ENCODE results near the gene PRDM11.

Gene PRDM11

DNA sequence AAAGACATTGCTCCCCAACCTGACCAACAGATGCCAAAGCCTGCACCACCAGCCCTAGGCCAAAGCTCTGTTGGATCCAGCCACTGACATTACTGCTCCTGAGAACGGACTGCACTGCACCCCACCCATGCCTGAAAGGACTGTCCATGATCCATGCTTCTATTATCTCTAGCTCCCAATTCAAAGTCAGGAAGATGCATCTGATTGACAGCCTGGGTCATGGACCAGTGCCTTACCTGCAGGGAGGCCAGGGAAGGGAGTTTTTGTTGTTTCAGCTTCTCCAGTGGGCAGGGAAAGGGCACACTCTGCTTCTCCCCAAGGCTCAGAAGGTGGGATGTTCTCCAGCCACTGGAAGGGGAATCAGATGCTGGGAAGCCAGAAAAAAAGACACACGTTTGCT is 4.8 kb upstream of the PRDM11 start:
- no peak for DNase-seq (ENCODE audit: low read depth in 2 of 2)

GRCh38 chr11:45142241-45143055 is 4.0 kb upstream of the PRDM11 start:
- no peak for DNase-seq (ENCODE audit: low read depth in 2 of 2)

DNA sequence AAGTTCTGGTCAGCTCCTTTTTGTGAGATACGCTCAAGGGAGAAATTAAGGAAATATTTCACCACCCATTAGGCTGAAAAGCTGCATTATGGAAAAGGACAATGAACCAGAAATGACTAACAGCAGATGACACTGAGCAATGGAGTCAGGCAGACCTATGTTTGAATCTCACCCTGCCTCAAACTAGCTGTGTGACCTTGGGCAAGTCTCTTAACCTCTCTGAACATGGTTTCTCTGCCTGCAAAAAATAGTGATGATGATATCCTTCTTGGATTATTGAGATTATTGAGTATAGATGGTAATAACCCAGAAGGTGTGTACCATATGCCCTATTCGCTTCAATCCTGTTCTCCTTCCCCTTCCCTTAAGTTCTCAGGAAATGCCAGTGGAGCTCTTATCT is 2.9 kb upstream of the PRDM11 start:
- DNase-seq (ENCODE audit: low read depth in 2 of 2) = no peak

GRCh38 chr11:45144126-45145082 is 2.0 kb upstream of the PRDM11 start:
- DNase-seq (ENCODE audit: low read depth in 2 of 2) = no peak

DNA sequence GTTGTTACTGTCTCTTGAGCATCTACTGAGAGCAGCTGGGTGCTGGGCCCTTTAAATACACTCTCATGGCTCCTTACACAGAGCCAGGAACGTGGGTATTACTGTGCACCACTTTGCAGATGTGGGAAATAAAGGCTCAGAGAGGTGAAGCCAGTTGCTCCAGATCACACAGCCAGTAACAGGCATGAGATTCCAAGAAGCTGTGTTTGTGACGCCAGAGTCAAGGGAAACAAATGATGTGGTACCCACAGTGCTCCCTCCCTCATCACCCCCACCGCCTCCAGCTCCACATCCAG is 1.4 kb upstream of the PRDM11 start:
- DNase-seq (ENCODE audit: low read depth in 2 of 2) = no peak

DNA sequence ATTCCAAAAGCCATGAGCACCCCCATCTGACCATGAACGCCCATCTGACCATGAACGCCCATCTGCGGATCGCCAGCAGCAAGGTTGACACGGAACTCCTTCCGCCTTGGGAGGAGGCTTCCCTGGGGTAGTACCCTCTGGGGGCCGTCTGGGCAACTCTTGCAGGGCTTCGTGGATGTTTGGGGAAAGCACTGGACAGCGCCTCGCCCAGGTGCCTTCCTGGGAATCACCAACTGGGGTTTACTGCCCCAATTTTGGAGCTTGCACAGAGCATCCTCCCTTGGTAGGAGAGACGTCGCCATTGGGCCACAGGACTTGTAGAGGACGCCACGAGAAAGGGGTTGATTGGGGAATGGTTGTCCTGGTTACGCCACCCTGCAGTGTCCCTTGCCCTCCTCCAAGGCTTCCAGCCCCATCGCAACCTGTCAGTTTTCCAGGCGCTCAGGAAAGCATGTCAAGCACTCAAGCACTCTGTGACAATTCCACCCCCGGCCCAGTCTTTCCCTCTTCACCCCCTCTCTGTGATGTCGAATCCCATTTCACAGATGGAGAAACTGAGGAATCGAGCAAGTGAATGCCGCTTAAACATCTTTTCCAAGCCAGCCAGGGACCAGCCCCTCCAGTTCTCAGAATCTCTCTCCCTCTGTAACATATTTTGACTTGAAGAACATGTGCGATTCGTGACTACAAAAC is 914 bp upstream of the PRDM11 start:
- DNase-seq (ENCODE audit: low read depth in 2 of 2) = no peak

- DNase-seq (ENCODE audit: low read depth in 2 of 2) = peak; percentile 81 to 88
Observed at GRCh38 chr11:45147017-45147728, 734 bp downstream of the PRDM11 start.

- no peak for DNase-seq (ENCODE audit: low read depth in 2 of 2)
Observed at GRCh38 chr11:45147891-45148675, 1.6 kb downstream of the PRDM11 start.

- no peak for DNase-seq (ENCODE audit: low read depth in 2 of 2)
Observed at GRCh38 chr11:45149483-45150056, 3.1 kb downstream of the PRDM11 start.

- no peak for DNase-seq (ENCODE audit: low read depth in 2 of 2)
Observed at GRCh38 chr11:45150301-45150700, 3.9 kb downstream of the PRDM11 start.

DNA sequence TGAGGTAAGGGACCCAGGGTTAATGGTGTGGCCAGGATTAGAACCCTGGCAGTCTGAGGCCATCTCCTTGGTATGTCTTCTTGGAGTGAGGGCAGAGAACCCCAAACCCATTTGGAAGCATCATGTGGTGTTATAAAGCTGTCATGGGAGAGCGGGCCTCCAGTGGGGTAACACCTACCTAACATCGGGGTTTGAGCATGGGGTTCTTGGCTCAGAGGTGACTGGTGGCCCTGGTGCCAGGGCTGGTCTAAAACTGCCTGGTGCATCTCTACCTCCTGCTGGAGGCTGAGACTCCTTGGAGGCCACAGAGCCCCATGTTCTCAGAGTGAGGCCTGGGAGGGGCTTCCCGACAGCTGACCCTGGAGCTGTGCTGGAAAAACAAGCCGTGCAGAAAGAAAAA is 4.5 kb downstream of the PRDM11 start:
- no peak for DNase-seq (ENCODE audit: low read depth in 2 of 2)

DNA sequence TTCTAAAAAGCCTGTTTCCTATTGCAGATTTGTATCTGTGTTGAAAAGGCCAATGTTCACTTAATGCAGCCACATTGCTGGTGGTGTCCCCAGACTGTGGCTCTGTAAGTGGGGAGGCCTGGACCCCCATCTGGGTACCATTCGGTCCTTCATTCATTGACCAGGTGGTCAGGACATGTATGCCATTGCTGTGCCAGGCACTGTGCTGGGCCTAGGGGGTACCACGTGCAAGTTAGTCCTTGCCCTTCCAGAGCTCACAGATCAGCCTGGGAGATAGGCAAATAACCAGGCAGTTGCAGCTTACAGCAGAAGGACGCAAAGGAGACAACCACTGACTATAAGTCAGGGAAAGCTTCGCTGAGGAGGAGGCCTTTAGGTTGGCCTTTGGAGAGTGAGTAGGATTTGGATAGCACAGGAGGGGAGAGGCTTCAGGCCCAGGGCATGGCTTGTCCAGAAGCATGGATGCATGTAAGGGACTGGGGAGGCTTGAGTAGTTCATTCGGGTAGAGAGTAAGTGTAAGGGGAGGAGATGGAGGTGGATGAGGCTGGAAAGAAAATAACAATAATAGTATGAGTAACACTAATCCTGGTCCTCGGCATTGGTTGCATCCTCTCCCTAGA is 5.0 kb downstream of the PRDM11 start:
- no peak for DNase-seq (ENCODE audit: low read depth in 2 of 2)

DNA sequence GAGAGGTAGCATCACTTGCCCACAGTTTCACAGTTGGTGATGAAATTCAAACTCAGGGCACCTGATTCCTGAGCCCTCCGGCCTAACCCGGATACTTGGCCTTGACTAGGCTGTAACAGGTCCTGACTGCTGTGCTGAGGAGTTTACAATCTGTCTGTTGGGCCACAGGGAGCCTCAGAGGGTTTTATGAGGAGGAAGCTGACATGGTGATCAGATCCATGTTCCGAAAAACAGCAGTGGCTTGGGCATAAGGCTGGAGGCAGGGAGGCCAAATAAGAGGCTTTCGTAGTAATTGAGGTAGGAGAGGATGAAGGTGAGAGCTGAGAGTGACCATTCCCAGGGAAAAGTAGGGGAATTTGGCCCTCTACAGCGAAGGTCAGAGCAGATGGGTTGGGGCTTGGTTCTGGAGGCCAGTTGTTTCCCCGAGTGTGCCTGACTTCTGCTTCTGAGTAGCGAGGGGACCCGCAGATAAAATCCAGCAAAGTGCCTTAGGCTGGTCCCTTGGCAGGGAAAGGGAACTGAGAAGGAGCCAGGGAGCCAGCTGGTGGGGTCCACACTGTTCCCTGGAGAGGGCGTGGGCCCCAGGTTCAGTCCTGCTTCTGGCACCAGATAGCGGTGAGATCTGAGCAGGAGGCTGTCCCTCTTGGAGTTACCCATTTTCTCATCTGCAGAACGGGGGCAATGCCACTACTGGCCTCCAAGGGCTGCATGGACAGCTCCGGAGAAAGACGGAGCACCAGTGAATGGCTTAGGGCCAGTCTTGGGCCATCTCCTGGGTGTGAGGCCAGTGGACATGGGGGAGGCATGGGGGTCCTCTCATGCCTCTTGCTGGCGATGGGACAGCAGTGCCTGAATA is 6.5 kb downstream of the PRDM11 start:
- no peak for DNase-seq (ENCODE audit: low read depth in 2 of 2)

DNA sequence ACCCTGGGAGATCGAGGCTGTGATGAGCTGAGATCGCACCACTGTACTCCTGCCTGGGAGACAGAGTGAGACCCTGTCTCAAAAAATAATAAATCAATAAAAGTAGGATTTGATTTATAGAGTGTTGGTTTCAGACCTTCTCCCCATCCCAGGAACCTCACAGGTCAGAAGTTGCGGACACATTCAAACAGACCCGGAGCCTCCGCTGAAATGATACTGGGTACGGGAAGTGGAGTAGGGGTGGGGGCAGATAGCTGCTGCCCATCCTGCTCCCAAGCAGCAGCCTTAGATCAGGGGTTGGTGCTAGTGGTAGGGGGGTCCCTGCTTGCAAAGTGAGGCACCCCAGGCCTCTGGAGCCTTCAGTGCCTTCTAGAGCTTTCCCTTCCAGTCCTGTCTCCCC is 7.8 kb downstream of the PRDM11 start:
- DNase-seq (ENCODE audit: low read depth in 2 of 2) = no peak

DNA sequence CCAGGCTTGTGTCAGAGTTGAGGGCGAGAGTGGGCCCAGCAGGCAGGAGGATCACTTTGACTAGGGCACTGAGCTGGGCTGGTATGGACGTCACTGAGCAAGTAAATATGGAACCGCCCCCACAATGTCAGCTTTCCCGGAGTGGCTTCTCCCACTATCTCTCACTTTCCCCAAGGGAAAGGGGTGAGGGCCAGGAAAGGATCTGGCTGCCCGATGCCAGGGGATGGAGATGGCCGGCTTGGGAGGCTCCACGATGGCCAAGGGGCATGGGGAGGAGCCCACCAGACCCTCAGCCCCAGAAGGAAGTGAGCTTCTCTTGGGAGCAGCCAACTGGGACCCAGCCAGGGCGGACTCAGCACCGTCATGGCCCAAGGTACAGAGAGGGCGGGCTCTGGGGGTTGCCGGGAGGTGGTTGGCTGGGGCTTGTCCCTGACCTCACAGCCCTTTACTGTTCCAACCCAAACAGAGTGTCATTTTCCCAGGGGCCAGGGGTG is 8.7 kb downstream of the PRDM11 start:
- no peak for DNase-seq (ENCODE audit: low read depth in 2 of 2)

GRCh38 chr11:45155627-45156180 is 9.3 kb downstream of the PRDM11 start:
- no peak for DNase-seq (ENCODE audit: low read depth in 2 of 2)

DNA sequence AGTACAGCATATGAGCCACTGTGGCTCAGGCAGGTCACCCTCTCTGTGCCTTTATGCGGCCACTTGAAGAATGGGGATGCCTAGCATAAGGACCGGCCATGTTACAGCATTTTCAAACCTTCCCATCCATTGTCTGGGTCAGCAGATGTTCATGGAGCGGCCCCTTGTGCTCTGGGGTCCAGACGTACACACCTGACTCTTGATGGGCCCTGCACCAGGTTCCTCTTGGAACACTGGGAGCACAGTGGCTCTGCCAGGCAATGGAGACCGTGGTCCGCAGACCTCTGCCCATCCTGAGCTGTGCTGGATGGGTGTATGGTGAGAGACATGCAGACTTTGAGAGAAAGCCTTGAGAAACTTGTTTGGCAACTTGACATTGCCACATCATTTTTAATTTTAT is 9.8 kb downstream of the PRDM11 start:
- no peak for DNase-seq (ENCODE audit: low read depth in 2 of 2)

GRCh38 chr11:45156741-45157140 is 10.3 kb downstream of the PRDM11 start:
- DNase-seq (ENCODE audit: low read depth in 2 of 2) = no peak
